GM19035 (cell line): ENCODE measurements around the gene TEX29.

Experiments
- ATAC-seq: cut with Tn5 transposase; IDR thresholded peaks from one replicate; pipeline ENCODE4 v1.9.1; 2021; ENCODE audit not compliant: unreplicated experiment

TEX29 gene

DNA sequence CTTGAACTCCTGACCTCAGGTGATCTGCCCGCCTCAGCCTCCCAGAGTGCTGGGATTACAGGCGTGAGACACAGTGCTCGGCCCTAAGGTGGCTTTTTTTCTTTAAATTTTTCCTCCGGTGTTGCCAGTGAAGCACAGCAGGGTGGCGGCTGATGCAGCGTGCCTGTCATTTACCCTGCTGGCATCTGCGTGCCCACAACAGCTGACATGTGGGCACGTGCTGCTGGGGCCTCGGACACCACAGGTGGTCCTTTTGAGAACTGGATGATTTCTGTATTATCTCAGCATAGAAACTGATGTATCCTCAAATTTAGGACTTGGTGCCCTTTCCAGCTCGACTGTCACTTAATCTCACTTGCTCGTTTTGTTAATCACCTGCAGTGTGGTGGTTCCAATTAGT lies 31.2 kb upstream of the TEX29 start:
- ATAC-seq, result no peak

DNA sequence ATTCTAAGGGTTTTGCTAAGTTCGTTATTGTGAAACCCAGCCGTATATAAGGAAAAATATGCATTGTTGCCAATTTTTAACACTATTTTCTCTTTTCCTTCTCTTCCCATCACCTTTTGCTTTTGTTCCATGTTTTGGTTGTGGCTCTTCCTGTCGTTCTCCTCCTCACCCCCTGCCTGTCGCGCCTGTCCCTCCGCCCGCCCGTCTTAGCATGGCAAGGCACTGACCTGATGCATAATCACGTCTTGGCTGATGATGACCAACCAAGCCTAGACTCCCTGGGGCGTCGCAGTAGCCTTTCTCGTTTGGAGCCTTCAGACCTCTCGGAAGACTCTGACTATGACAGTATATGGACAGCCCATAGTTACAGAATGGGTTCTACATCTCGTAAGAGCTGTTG lies 28.5 kb upstream of the TEX29 start:
- no peak for ATAC-seq

DNA sequence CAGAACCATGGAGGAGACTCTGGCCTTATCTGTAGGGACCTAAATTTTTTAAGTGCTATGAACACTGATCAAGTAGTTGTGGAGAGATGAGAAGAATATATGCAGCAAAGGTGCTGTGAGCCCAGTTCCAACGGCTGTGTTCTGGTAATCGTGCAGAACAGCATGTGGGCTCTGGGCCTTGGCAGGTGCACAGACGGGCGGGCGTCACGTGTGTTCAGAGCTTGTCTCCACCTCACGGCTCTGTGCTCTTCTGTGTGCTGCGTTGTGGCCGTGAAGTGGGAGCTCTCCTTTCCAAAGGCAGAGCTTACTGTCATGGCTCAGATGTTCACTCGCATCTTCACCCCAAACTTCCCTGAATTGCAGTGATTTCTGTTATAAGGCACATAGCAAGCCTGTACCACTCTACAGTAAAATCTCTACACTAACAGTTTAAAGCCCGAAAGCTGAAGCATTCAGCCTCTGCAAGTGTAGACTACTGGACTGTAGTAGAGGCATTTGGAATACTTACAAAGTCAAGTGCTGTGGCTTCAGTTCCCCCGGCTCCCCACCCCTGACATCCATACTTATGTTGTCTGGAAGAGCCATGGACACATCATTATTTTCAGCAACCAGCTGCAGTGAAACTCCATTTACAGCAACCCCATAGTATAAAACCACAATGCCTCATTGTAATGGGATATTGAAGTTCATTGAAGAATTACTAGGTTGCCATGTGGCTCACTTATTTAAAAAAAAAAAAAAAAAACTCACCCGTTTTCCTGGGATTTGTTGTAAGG lies 27.5 kb upstream of the TEX29 start:
- ATAC-seq, result no peak

DNA sequence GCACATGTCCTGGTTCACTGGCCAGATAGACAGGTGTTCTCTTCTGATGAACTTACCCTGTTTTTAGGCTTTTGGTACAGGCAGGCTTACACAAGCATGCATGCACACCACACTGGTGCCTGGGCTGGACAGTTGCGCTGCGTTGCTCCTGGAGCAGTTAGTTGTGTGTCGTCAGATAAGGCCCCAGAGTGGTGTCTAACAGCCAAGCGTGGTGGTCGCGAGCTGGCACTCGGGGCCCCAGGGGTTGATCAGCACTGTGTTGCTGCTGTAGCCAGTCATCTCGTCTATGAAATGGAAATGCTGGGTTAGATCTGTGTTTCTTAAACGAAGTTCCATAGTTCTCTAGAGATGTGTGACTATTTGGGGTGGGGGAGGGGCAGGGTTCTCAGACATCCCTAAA lies 24.6 kb upstream of the TEX29 start:
- no peak for ATAC-seq

DNA sequence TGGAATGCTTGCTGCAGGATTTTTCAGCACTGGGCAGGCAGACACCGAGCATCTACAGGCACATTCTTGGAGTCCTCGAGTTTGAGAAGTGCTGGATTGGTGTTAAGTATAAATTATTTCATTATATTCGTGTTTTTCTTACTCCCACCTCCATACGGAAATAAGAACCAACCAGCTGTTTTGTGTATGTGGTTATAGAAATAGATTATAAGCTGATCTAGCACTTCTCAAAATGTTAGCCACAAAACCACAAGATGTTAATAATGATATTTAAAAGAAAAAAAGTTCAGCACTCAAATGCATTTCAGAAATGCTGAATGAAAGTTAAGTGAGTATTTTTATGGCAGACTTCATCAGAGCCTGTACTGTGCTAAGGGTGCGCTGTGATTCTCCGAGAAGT lies 24.0 kb upstream of the TEX29 start:
- ATAC-seq, result no peak

DNA sequence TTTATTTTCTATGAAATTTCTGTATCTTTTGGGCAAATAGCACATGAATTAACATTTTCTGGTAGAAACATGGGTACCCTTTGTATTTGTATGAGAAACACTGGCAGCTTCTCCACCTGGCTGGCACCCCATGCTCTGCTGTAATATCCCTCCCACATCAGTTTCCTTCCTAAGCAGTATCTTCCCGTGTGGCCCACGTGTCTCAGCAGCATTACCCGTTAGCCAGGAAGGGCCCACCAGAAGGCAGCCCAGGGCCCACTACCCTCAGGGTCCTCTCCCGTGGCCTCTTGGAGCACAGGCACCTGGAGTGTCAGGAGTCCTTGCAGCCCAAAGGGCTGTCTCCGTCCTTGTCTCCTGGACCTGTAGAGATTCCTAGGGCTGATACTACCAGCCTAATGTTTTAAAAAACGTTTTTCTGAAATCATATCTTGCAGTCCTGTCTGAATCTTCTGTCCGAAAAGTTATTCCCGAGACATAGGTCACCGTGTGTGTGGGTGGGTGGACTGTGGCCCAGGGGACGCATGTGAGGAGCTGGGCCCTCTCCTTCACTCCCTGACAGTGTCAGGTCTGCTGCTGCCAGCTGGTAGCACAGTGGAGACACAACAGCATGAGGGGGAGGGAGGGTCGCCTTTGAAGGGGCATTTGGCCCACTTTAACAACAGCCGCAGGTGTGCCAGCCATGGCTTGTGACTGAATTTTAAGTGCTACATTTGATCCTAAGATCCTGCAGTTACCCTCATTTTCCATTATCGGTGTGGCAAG lies 22.0 kb upstream of the TEX29 start:
- ATAC-seq, result no peak

DNA sequence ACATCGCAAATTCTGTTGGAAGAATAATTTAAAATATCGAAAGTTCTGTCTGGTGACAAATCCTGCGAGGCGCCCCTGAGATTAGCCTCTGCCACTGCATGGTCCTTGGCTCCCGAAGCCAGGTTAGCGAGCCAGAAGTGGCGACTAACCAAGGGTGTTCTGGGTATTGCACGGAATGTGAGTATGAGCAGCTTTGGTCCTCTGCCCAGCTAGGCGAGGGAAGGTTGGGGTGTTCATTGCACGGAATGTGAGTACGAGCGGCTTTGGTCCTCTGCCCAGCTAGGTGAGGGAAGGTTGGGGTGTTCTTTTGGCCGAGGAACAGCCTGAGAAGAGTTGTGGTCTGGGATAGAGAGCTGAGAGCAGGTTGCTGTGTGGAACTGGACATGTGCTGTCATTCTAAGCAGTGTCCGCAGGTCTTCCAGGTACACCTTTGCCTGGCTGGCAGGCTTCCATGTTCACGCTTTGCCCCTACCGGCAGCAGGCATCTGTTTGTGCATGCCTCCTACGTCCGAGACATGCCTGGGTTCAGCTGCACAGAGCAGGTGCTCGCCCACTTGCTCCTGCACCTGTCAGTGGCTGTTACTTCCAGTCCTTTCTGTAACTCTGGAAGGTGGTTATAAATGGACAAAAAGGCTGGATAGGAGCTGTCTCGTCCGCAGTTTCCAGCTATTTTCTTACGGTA lies 18.3 kb upstream of the TEX29 start:
- ATAC-seq, result no peak

DNA sequence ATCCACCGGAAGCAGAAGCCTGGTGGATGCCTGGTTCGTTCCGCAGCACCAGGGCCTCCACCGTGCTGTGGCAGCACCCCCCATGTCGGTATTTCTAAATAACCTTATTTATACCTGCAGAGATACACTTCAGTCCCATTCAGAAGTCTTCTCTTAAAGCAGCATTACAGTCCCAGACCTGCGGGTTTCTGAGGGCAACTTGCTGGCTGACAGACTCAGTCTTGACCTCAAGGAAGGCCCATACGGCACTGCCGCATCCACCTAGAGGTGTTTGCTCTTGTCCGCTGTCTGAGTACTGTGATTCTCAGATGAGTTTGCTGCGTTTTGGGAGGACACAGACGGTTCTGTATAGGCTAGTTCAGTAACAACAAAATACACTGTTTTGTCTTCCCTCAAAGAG lies 16.9 kb upstream of the TEX29 start:
- no peak for ATAC-seq

DNA sequence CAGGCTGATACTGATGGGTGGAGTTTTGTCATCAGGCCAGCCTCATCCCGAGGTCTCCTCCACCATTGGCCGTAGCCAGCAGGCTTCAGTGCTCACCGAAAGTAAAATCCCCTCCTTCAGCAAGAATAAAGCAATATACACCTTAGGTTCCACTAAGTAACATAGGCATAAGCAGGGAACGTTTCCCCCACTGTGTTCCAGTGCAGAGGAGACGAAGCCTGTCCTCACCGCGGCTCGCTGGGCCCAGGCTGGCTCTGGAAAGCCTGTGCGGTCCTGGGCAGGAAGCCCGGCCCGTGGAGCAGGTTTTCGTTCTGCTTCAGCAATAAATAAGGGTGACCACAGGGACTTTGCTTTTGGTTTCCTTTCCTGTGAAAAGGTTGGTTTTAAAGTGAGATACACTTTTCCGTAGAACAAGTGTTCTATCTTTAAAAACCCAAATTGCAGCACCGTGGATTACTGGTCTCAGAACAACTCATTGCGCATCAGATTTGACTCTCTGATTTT lies 16.3 kb upstream of the TEX29 start:
- ATAC-seq, result peak; percentile 76

DNA sequence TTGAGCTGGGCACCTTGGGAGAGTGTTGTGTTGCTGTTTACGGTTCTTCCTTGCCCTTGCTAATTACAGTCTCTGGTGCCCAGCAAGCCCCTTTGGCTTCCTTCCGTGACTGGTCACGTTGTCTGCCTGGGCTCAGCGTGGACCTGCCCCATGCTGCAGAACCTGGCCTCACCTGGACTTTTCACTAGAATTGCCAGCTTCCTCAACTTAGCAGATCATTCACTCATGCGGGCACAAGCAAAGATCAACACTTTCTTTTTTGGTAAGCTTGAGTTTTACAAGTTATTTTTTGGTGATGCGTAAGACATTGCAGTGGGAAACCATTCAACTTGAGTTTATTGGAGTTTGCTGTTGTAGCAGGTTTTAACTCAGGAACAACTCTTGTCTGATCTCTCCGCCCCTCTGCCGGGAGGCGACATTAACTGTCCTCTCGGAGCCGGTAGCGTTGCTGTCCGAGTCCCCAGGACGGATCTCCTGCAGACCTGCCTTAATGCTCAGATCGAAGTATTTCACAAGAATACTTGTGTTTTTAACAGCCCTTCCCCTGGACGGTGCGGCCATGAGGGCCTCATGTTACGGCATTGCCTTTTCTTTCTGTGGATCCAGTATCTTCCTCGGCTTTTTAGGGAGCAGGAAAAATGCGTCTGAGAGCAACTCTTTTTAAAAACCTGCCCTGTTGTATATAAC lies 15.7 kb upstream of the TEX29 start:
- no peak for ATAC-seq

DNA sequence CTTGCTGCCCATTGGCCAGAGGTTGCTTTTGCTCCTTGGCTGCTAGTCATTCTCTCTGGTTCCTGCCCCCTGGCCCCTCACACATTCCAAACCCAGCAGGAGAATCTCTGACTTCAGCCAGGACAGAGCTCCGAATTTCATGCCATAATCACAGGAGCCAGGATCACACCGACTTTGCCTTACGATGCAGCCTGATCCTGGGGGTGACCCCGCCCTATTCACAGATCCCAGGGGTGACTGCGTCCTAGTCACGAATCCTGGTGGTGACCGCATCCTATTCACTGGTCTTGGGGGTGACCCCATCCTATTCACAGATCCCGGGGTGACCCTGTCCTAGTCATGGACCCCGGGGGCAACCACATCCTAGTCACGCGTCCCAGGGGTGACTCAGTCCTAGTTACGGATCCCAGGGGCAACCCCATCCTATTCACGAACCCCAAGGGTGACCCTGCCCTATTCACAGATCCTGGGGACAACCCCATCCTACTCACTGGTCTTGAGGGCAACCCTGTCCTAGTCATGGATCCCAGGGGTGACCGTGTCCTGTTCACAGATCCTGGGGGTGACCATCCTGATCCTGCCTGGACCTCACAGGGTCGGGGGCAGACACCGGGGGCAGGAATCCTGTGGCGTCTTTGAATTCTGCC lies 7.4 kb upstream of the TEX29 start:
- no peak for ATAC-seq

DNA sequence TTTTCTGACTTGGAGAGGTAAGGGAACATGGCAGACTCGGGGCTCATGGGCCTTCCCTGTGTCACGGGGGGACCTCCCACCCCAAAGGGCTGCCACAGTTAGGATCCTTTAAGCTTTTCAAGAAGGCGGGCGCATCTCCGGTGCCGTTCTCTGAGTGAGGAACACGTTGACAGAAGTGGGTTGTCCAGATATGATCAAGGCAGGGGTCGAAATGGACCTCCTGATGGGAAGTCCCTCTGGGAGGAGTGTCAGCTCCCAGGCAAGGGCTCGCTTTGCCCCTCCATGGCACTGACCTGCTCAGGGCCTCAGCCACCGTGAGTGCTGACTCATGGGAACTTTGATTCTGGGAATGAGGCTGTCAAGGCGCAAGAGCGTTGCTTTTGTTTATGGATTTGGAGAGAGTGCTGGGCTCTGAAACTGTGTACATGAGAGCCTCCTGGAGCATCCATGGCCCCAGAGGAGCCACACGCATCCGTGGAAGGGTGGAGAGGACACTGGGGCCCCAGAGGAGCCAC lies 6.5 kb upstream of the TEX29 start:
- ATAC-seq, result no peak

DNA sequence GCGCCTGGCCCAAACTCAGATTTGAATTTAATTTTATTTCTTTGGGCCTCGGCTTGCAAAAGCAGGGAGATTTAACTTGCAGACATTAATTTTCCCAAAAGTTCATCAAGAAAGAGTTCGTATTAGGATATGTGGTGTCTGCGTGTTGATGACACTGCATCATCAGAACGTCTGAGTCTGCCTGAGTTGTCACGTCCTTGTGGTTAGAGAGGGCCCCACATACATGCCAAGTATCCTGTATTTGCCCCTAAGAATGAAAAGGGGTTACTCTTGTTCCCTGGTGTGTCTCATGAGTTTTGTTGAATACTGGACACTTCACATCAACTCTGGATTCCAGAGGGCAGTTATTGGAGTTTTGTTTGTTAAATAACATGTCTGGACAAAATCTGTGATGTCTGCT lies 5.6 kb upstream of the TEX29 start:
- ATAC-seq, result no peak

DNA sequence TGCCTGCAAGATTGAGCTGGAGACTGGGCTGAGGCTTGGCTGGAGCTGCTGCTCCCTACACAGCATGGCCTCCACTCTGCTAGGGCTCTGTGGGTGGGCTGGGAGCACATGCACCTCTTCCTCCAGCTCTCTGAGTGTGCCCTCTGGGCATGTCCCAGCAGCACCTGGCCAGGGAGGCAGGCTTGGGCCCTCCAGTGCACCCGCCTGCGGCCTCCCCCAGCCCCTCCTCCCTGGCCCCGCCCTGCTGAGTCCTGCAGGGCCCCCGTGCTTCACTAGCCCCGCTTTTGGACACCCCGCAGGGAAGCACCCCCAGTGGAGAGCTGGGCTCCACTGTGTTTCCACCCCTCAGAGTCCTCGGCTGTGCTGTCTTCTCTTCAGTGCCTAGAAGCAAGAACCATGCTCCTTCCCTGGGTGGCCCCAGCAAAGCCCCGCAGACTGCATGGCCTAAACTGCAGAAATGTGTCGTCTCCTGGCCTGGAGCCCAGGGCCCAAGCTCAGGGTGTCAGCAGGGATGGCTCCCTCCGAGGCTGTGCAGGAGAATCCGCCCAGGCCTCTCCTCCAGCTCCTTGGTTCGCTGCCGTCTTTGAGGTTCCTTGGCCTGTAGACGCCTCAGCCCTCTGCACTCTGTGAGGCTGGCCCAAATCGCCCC lies 5.0 kb upstream of the TEX29 start:
- no peak for ATAC-seq

DNA sequence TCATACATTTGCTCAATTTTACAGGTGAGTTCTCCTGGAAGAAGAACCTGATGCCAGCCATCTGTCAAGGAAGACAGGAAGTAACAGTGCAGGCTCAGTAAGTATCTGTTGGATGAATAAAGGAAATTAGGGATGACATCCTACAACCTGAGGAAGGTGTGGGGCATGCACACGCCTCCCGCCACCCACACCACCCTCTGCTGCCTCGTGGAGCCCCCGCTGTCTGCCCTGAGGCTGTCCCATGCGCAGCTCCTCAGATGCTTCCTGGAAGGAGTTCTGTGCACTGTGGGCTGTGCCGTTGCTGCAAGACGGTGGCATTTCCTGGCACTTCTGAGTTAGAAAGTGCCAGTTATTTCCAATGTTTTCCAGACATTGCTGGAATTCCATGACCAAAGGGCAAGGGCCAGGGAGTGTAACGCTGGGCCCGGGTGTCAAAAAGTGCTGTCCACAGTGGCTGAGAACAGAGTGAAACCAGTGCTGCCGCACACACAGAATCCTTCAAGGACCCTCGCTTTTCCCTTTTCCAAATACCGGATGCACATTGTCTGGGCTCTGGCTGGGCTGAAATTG lies 4.2 kb upstream of the TEX29 start:
- no peak for ATAC-seq

DNA sequence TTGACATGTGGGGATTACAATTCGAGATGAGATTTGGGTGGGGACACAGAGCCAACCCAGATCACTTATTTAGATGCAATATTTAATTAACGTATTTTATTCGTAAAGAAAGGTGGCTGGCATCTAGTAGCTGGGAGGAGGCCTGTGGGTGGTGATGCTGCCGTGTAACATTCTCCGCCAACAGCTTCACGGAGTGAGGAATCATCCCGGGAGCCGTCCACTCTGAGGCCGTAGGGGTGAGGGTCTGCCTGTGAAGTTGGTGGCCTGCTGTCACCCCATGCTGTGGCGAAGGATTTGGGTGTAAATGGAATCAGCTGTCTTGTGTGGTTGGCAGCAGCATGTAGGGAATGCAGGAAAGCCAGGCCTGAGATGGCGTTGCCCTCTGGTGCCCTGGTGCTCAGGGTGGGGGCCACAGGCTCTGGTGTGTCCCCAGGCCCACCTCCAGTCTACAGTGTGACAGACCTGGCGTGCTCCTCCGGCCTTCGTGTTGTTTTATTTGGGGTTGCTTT lies 3.3 kb upstream of the TEX29 start:
- ATAC-seq, result no peak

DNA sequence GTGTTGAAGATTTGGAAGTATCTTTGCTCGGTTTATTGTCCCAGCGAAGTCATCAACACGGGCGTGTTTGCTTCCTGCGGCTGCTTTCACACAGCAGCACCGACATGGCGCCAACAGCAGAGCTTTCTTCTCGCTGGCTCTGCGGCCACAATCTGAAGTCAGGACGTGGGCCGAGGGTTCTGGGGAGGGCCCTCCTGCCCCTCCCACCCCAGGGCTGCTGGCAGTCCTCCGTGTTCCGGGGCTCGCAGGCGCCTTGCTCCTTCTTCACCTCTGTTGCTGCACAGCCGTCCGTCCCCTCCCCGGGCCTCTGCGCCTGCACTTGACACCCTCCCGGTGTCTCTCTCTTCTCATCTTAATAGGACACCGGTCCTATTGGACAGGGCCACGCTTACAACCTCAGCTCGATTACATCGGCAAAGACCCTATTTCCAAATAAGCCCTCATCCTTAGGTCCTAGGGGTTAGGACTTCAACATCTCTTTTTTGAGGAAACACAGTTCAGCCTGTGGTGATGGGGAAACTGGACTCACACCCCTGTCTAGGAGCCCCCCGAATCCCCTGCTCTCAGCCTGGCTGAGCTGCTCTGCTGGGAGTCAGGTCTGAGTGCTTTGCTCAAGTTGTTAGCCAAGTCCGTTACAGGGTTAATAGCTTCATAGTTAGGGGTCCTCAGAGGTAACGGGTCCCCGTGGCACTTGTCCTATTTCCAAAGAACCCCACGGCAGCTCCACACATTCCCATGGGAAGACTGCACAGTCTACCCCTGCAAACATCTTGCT lies 2.7 kb upstream of the TEX29 start:
- ATAC-seq, result no peak

DNA sequence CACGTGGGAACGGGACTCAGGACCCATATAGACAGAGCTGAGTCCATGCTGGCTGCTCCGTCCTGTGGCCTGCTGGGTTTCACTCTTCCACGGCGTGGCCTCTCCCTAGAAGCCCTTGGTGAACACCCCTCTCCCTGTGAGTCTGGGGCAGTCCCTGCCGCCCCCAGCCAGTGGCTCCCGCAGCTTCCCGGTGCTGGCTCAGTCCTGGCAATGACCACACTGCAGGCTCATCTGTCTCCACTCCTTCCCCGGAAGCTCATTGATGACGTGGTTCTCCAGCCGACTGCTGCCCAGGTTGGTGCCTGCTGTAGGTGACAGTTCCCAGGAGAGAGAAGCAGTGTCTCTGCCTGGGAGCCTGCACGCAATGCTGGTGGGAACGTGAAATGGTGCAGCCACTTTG lies 2.1 kb upstream of the TEX29 start:
- no peak for ATAC-seq

DNA sequence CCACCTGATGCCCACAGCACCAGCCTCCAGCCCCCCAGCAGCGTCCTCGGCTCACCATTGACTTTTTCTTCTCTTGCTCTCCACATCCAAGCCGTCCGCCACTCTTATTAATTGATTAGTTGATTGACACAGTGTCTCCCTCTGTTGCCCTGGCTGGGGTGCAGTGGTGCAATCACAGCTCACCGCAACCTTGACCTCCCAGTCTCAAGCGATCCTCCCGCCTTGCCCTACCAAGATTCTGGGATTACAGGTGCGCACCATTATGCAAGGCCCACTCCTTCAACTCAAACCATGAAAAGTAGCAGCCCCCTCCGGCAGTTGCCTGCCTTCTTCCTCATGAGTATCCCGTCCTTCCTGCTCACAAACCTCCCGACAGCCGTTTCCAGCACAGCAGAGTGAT lies 921 bp upstream of the TEX29 start:
- no peak for ATAC-seq
